ENCODE data around the gene WEE2.

The WEE2 gene

GRCh38 chr7:141666071-141666470 is 42.1 kb upstream of the WEE2 start:
- H3K4me2 ChIP-seq (ENCODE audit: low read length): no peak overlapping the region
- no peaks in the 10 kb centered on the region for H4K20me1 ChIP-seq (ENCODE audit: control insufficient read depth, insufficient read depth, low read depth, low read length)
- no peaks in the 10 kb centered on the region for H3K36me3 ChIP-seq (ENCODE audit: control insufficient read depth, low read length)
- no peaks in the 10 kb centered on the region for H3K27me3 ChIP-seq (ENCODE audit: control insufficient read depth, low read length)
- H3K4me1 ChIP-seq (ENCODE audit: control insufficient read depth, low read length): peaks cover 6% of the 10 kb centered on the region
- H3K9me3 ChIP-seq (ENCODE audit: control insufficient read depth, insufficient read depth, low read length): no peaks in the 10 kb centered on the region
- no peak overlapping the region for H3K4me3 ChIP-seq (ENCODE audit: low read length)
- no peak for TF ChIP-seq EZH2phosphoT487 (IDR thresholded peaks at IDR 0.05; ENCODE audit: borderline replicate concordance, low read length)
- TF ChIP-seq CTCF (IDR thresholded peaks at IDR 0.05; ENCODE audit: low read depth, low read length, poor library complexity, severe bottlenecking): no peak
- H3K9me2 ChIP-seq (replicated peaks; ENCODE audit: control insufficient read depth, low read length): no peaks in the 10 kb centered on the region
- H3K27ac ChIP-seq (ENCODE audit: low read depth, low read length): no peak overlapping the region
- no peaks in the 10 kb centered on the region for H3K79me2 ChIP-seq (ENCODE audit: control insufficient read depth, low read length)
- H3F3A ChIP-seq (ENCODE audit: control insufficient read depth, insufficient read depth): no peaks in the 10 kb centered on the region

GRCh38 chr7:141668853-141669252 is 39.3 kb upstream of the WEE2 start:
- Histone ChIP-seq H3K4me1 (ENCODE audit: control insufficient read depth, low read length) (no peaks in the 10 kb centered on the region), H3K9me2 (replicated peaks; ENCODE audit: control insufficient read depth, low read length) (no peaks in the 10 kb centered on the region), H3K4me3 (ENCODE audit: low read length) (no peak overlapping the region), H4K20me1 (ENCODE audit: control insufficient read depth, insufficient read depth, low read depth, low read length) (no peaks in the 10 kb centered on the region), H3K27ac (ENCODE audit: low read depth, low read length) (no peak overlapping the region), H3K4me2 (ENCODE audit: low read length) (no peak overlapping the region), H3K27me3 (ENCODE audit: control insufficient read depth, low read length) (no peaks in the 10 kb centered on the region), H3K9me3 (ENCODE audit: control insufficient read depth, insufficient read depth, low read length) (no peaks in the 10 kb centered on the region), H3K79me2 (ENCODE audit: control insufficient read depth, low read length) (no peaks in the 10 kb centered on the region), H3K36me3 (ENCODE audit: control insufficient read depth, low read length) (no peaks in the 10 kb centered on the region), H3F3A (ENCODE audit: control insufficient read depth, insufficient read depth) (no peaks in the 10 kb centered on the region)
- TF ChIP-seq EZH2phosphoT487 (IDR thresholded peaks at IDR 0.05; ENCODE audit: borderline replicate concordance, low read length): no peak
- TF ChIP-seq CTCF (IDR thresholded peaks at IDR 0.05; ENCODE audit: low read depth, low read length, poor library complexity, severe bottlenecking): no peak

GRCh38 chr7:141671705-141672496 is 36.3 kb upstream of the WEE2 start:
- H3K4me3 ChIP-seq (ENCODE audit: low read length): no peak overlapping the region
- TF ChIP-seq EZH2phosphoT487 (IDR thresholded peaks at IDR 0.05; ENCODE audit: borderline replicate concordance, low read length) (no peak), CTCF (IDR thresholded peaks at IDR 0.05; ENCODE audit: low read depth, low read length, poor library complexity, severe bottlenecking) (no peak)
- H3F3A ChIP-seq (ENCODE audit: control insufficient read depth, insufficient read depth): no peaks in the 10 kb centered on the region
- no peaks in the 10 kb centered on the region for H3K9me2 ChIP-seq (replicated peaks; ENCODE audit: control insufficient read depth, low read length)
- no peak overlapping the region for H3K27ac ChIP-seq (ENCODE audit: low read depth, low read length)
- H3K36me3 ChIP-seq (ENCODE audit: control insufficient read depth, low read length): no peaks in the 10 kb centered on the region
- peaks cover 3% of the 10 kb centered on the region; the same call in 1 of the 2 replicates for H3K4me1 ChIP-seq (ENCODE audit: control insufficient read depth, low read length)
- H3K4me2 ChIP-seq (ENCODE audit: low read length): no peak overlapping the region
- no peaks in the 10 kb centered on the region for H3K79me2 ChIP-seq (ENCODE audit: control insufficient read depth, low read length)
- 0 out of 2 replicates have a peak, but pooled peaks cover 3% of the 10 kb centered on the region for H3K27me3 ChIP-seq (ENCODE audit: control insufficient read depth, low read length)
- H3K9me3 ChIP-seq (ENCODE audit: control insufficient read depth, insufficient read depth, low read length): no peaks in the 10 kb centered on the region
- H4K20me1 ChIP-seq (ENCODE audit: control insufficient read depth, insufficient read depth, low read depth, low read length): no peaks in the 10 kb centered on the region
